CD14-positive monocyte (primary cell): ENCODE measurements around the gene PLXNA1. TPM values are rescaled to one million over a fixed set of nuclear protein-coding genes. Genes with fewer than 3 reads are reported as not detected.

Experiments used
- DNase-seq, 3 donors: peaks; one replicate each; pipeline ENCODE4 v3.0.0-alpha.2; 2011 to 2022
- H2AFZ ChIP-seq: 2 replicates; pipeline ENCODE4 v1.6.0; 2012; ENCODE audit warnings: mild to moderate bottlenecking, low read depth, low read length, inconsistent platforms; ENCODE audit not compliant: insufficient read depth, poor library complexity, severe bottlenecking
- H3K27ac ChIP-seq, 2 donors: 1 replicate in 1 of 2; 2 replicates in 1 of 2; pipeline ENCODE4 v1.5.1; 2012 to 2013; ENCODE audit warnings: low read length in 2 of 2, control low read depth in 1 of 2, inconsistent platforms in 1 of 2, low read depth in 1 of 2, mild to moderate bottlenecking in 1 of 2
- H3K27me3 ChIP-seq, 2 donors: one replicate each; pipeline versions ENCODE4 v1.6.0 to v1.6.1; 2011 to 2013; ENCODE audit warnings: low read length in 2 of 2; ENCODE audit not compliant: control insufficient read depth in 2 of 2, insufficient read depth in 2 of 2
- H3K36me3 ChIP-seq, 2 donors: replicated peaks in 1 of 2; 1 replicate in 1 of 2; 2 replicates in 1 of 2; pipeline versions ENCODE4 v1.5.1 to v1.6.1; 2012 to 2013; ENCODE audit warnings: low read length in 2 of 2, control low read depth in 1 of 2, inconsistent platforms in 1 of 2, mild to moderate bottlenecking in 1 of 2; ENCODE audit not compliant: insufficient read depth in 2 of 2, control insufficient read depth in 1 of 2
- H3K4me1 ChIP-seq, 2 donors: 1 replicate in 1 of 2; 2 replicates in 1 of 2; pipeline versions ENCODE4 v1.5.1 to v1.6.1; 2012 to 2013; ENCODE audit warnings: low read length in 2 of 2, control low read depth in 1 of 2, inconsistent platforms in 1 of 2, mild to moderate bottlenecking in 1 of 2, moderate library complexity in 1 of 2; ENCODE audit not compliant: insufficient read depth in 2 of 2, control insufficient read depth in 1 of 2
- H3K4me2 ChIP-seq: replicated peaks from 2 replicates; pipeline ENCODE3; 2012; ENCODE audit warnings: low read length, moderate library complexity, mild to moderate bottlenecking; ENCODE audit not compliant: poor library complexity, severe bottlenecking; ENCODE audit errors: extremely low read depth
- H3K4me3 ChIP-seq, 3 experiments: fragments of 200-600 bp in 1 of 3; sonication (generic) in 1 of 3; replicated peaks in 1 of 3; 1 replicate in 2 of 3; 2 replicates in 1 of 3; pipeline ENCODE4 v1.5.1; 2011 to 2013; ENCODE audit warnings: low read length in 3 of 3, mild to moderate bottlenecking in 3 of 3, control low read depth in 2 of 3, low read depth in 2 of 3, inconsistent platforms in 1 of 3, moderate library complexity in 1 of 3
- H3K79me2 ChIP-seq: 2 replicates; pipeline ENCODE4 v1.6.0; 2012; ENCODE audit warnings: mild to moderate bottlenecking, control low read depth, inconsistent platforms, low read length, moderate library complexity; ENCODE audit not compliant: insufficient read depth
- H3K9ac ChIP-seq: 2 replicates; pipeline ENCODE4 v1.6.0; 2017; ENCODE audit warnings: low read length, mild to moderate bottlenecking; ENCODE audit not compliant: insufficient read depth, poor library complexity, severe bottlenecking
- H3K9me3 ChIP-seq, 2 donors: replicated peaks in 1 of 2; 1 replicate in 1 of 2; 2 replicates in 1 of 2; pipeline versions ENCODE4 v1.5.1 to v1.6.1; 2012 to 2013; ENCODE audit warnings: low read length in 2 of 2, control low read depth in 1 of 2; ENCODE audit not compliant: control insufficient read depth in 1 of 2, insufficient read depth in 1 of 2
- H4K20me1 ChIP-seq: 2 replicates; pipeline ENCODE4 v1.6.0; 2012; ENCODE audit warnings: mild to moderate bottlenecking, low read length, control low read depth, moderate library complexity; ENCODE audit not compliant: insufficient read depth
- H3K27ac Mint-ChIP-seq, 7 donors: one replicate each; pipeline ENCODE4 v1.8.0; 2020; ENCODE audit warnings: mild to moderate bottlenecking in 7 of 7, mixed read lengths in 7 of 7, moderate library complexity in 6 of 7, inconsistent platforms in 2 of 7
- H3K27me3 Mint-ChIP-seq, 3 donors: one replicate each; pipeline ENCODE4 v1.8.0; 2021 to 2022; ENCODE audit warnings: low read depth in 3 of 3, mild to moderate bottlenecking in 3 of 3, mixed read lengths in 3 of 3, moderate library complexity in 3 of 3, inconsistent platforms in 1 of 3
- H3K36me3 Mint-ChIP-seq, 2 donors: one replicate each; pipeline ENCODE4 v1.8.0; 2020; ENCODE audit warnings: mixed read lengths in 2 of 2, inconsistent platforms in 1 of 2, mild to moderate bottlenecking in 1 of 2
- H3K4me1 Mint-ChIP-seq: one replicate; pipeline ENCODE4 v1.8.0; 2020; ENCODE audit warnings: mild to moderate bottlenecking, mixed read lengths
- H3K4me3 Mint-ChIP-seq, 2 donors: one replicate each; pipeline ENCODE4 v1.8.0; 2020; ENCODE audit warnings: mild to moderate bottlenecking in 2 of 2, mixed read lengths in 2 of 2, moderate library complexity in 1 of 2
- H3K9me3 Mint-ChIP-seq, 7 donors: one replicate each; pipeline ENCODE4 v1.8.0; 2020 to 2022; ENCODE audit warnings: mixed read lengths in 7 of 7, mild to moderate bottlenecking in 6 of 7, moderate library complexity in 6 of 7, inconsistent platforms in 2 of 7
- CTCF ChIP-seq: fragments of 200-600 bp; IDR thresholded peaks from one replicate; pipeline ENCODE4 v1.8.0; 2022; ENCODE audit warnings: antibody characterized with exemption, mild to moderate bottlenecking
- WGBS: methylation state at CpG from one replicate; pipeline ENCODE4 v1.1.5; 2013; ENCODE audit warnings: missing lambda C conversion rate; ENCODE audit not compliant: insufficient coverage; 5-methylcytosine and 5-hydroxymethylcytosine counted together
- intact Hi-C, 2 donors: fragments of 100-400 bp; cut with micrococcal nuclease; formaldehyde crosslinking; loops; one replicate each; pipeline versions ENCODE4 v1.15.0 to v1.15.1; 2023
- polyA plus RNA-seq, 3 donors: library from polyadenylated mRNA; depleted of rRNA in 1 of 3; unstranded in 2 of 3; stranded (reverse) in 1 of 3; fragments of 300-500 nt in 2 of 3; fragments of >200 nt in 1 of 3; fragmentation: Illumina TruSeq in 2 of 3; gene quantifications; 1 replicate in 2 of 3; 2 replicates in 1 of 3; pipeline ENCODE4 v1.2.3, GENCODE V29; 2012 to 2021

PLXNA1 gene
- polyA plus RNA-seq, 3 donors, result 2.7 TPM; not detected in 2

DNA sequence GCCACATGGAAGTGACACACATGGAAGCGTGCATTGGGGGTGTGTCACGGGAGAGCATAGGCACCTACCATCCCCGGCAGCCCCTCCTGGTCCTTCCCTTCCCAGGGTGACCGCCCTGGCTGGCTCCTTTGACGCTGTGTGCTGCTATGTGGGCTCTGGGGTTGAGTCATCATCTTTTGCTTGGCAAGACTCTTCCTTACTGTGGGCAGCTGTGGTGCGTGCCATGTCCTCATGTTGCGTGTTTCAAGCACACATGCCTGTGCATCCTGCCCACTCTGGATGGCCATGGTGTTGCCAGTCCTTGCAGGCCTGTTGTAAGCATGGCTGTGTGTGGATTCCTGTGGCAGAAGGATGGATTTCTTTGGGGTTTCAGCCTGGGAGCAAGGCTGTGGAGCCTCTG lies 14.0 kb downstream of the PLXNA1 start:
- H3K79me2 ChIP-seq, result no peaks in the 10 kb centered on the region

GRCh38 chr3:126997455-126998038 lies 14.6 kb downstream of the PLXNA1 start:
- 91% methylated on average over 17 of the region's 19 CpGs for WGBS

More for the DNA sequence above, 14.0 kb downstream of the PLXNA1 start:
- H3K27me3 Mint-ChIP-seq, result peaks cover 0 to 5% (median 0%) of the 10 kb centered on the region in 3 donors
- no peak overlapping the region for H3K4me3 Mint-ChIP-seq
- no peaks in the 10 kb centered on the region for H3K36me3 Mint-ChIP-seq
- H3K9me3 ChIP-seq, result no peaks in the 10 kb centered on the region
- peaks cover 0 to 3% (median 0%) of the 10 kb centered on the region in 7 donors for H3K9me3 Mint-ChIP-seq
- no peak for TF ChIP-seq CTCF
- H3K36me3 ChIP-seq, result no peaks in the 10 kb centered on the region
- H2AFZ ChIP-seq, result no peak overlapping the region
- H3K27me3 ChIP-seq, result no peaks in the 10 kb centered on the region
- H4K20me1 ChIP-seq, result no peaks in the 10 kb centered on the region
- WGBS, result 100% methylated on average over 5 of the region's 7 CpGs
- no peak overlapping the region for H3K27ac ChIP-seq
- DNase-seq, result no peak
- intact Hi-C loops, result no loop called here
- H3K27ac Mint-ChIP-seq, result no peak overlapping the region
- H3K4me1 ChIP-seq, result no peaks in the 10 kb centered on the region
- H3K4me2 ChIP-seq, result no peak overlapping the region
- H3K9ac ChIP-seq, result no peak overlapping the region
- no peaks in the 10 kb centered on the region for H3K4me1 Mint-ChIP-seq
- no peak overlapping the region for H3K4me3 ChIP-seq

More at GRCh38 chr3:126997455-126998038, 14.6 kb downstream of the PLXNA1 start:
- Mint-ChIP-seq H3K27me3 (peaks cover 0 to 6% (median 0%) of the 10 kb centered on the region in 3 donors), H3K27ac (no peak overlapping the region), H3K4me1 (no peaks in the 10 kb centered on the region), H3K4me3 (no peak overlapping the region), H3K9me3 (peaks cover 0 to 3% (median 0%) of the 10 kb centered on the region in 7 donors), H3K36me3 (no peaks in the 10 kb centered on the region)
- Histone ChIP-seq H3K4me3 (no peak overlapping the region), H3K79me2 (no peaks in the 10 kb centered on the region), H3K27me3 (no peaks in the 10 kb centered on the region), H3K4me2 (no peak overlapping the region), H2AFZ (no peak overlapping the region), H3K9me3 (no peaks in the 10 kb centered on the region), H4K20me1 (no peaks in the 10 kb centered on the region), H3K9ac (no peak overlapping the region), H3K4me1 (no peaks in the 10 kb centered on the region), H3K36me3 (no peaks in the 10 kb centered on the region), H3K27ac (no peak overlapping the region)
- no peak for DNase-seq
- intact Hi-C loops, result no loop called here
- TF ChIP-seq CTCF, result no peak
